Hepatocyte (in vitro differentiated cells): ENCODE results near the gene EYA4. TPM values are rescaled to one million over a fixed set of nuclear protein-coding genes. Genes with fewer than 3 reads are reported as not detected.

Source experiments
- DNase-seq: peaks from one replicate; pipeline ENCODE4 v3.0.0-alpha.2; 2016; ENCODE audit warnings: low spot score
- H2AFZ ChIP-seq: fragments of 200-600 bp; sonication (generic); 2 replicates; pipeline ENCODE4 v1.6.0; 2016; ENCODE audit warnings: antibody characterized with exemption, mild to moderate bottlenecking
- H3K27ac ChIP-seq: fragments of 200-600 bp; sonication (generic); 2 replicates; pipeline ENCODE4 v1.5.1; 2016; ENCODE audit warnings: mild to moderate bottlenecking
- H3K27me3 ChIP-seq: fragments of 200-600 bp; sonication (generic); 2 replicates; pipeline ENCODE4 v1.6.1; 2016
- H3K36me3 ChIP-seq: fragments of 200-600 bp; sonication (generic); replicated peaks from 2 replicates; pipeline ENCODE4 v1.5.1; 2016; ENCODE audit warnings: low read depth; ENCODE audit not compliant: insufficient read depth
- H3K4me1 ChIP-seq: fragments of 200-600 bp; sonication (generic); 2 replicates; pipeline ENCODE4 v1.5.1; 2016; ENCODE audit warnings: mild to moderate bottlenecking, moderate library complexity; ENCODE audit not compliant: insufficient read depth
- H3K4me2 ChIP-seq: fragments of 200-600 bp; sonication (generic); 2 replicates; pipeline ENCODE4 v1.6.0; 2016
- H3K4me3 ChIP-seq: fragments of 200-600 bp; sonication (generic); 2 replicates; pipeline ENCODE4 v1.5.1; 2016; ENCODE audit warnings: mild to moderate bottlenecking
- H3K79me2 ChIP-seq: fragments of 200-600 bp; sonication (generic); 2 replicates; pipeline ENCODE4 v1.6.0; 2017; ENCODE audit warnings: mild to moderate bottlenecking
- H3K9me2 ChIP-seq: fragments of 200-600 bp; sonication (generic); replicated peaks from 2 replicates; pipeline ENCODE4 v1.6.0; 2017; ENCODE audit warnings: mild to moderate bottlenecking; ENCODE audit not compliant: insufficient read depth
- H3K9me3 ChIP-seq: fragments of 200-600 bp; sonication (generic); 2 replicates; pipeline ENCODE4 v1.5.1; 2016; ENCODE audit warnings: low read depth, mild to moderate bottlenecking
- H4K20me1 ChIP-seq: fragments of 200-600 bp; sonication (generic); 2 replicates; pipeline ENCODE4 v1.6.0; 2016; ENCODE audit warnings: mild to moderate bottlenecking; ENCODE audit not compliant: insufficient read depth, poor library complexity, severe bottlenecking
- EZH2 ChIP-seq: fragments of 200-600 bp; sonication (generic); IDR thresholded peaks from 2 replicates; pipeline ENCODE4 v1.6.1; 2016; ENCODE audit warnings: antibody characterized with exemption, mild to moderate bottlenecking, borderline replicate concordance
- EZH2phosphoT487 ChIP-seq: fragments of 200-600 bp; sonication (generic); IDR thresholded peaks from one replicate; pipeline ENCODE4 v1.6.1; 2018; ENCODE audit warnings: antibody characterized with exemption, mild to moderate bottlenecking, low read depth, moderate library complexity; ENCODE audit not compliant: unreplicated experiment, severe bottlenecking
- WGBS: methylation state at CpG from one replicate; pipeline ENCODE4 v1.1.6; 2016; ENCODE audit warnings: low lambda C conversion rate; ENCODE audit errors: missing lambda C conversion rate; 5-methylcytosine and 5-hydroxymethylcytosine counted together
- polyA plus RNA-seq: library from polyadenylated mRNA; unstranded; fragments of >200 nt; fragmentation: Nextera tagmentation; extraction: Ambion mirVana; gene quantifications from 2 replicates; pipeline ENCODE4 v1.2.1, GENCODE V29; 2016
- total RNA-seq: library from RNA; depleted of rRNA; stranded (reverse); fragments of >200 nt; gene quantifications from 2 replicates; pipeline ENCODE4 v1.2.3, GENCODE V29; 2014
- TF ChIP-seq, protein P1 (sequence below): fragments of 200-600 bp; sonication (generic); IDR thresholded peaks from 2 replicates; pipeline ENCODE4 v1.5.1; 2016; ENCODE audit warnings: antibody characterized with exemption, mild to moderate bottlenecking; ENCODE audit not compliant: poor library complexity

EYA4 gene
- total and polyA plus RNA-seq, 2 experiments from 2014 or later = 0.33 to 1.8 TPM

DNA sequence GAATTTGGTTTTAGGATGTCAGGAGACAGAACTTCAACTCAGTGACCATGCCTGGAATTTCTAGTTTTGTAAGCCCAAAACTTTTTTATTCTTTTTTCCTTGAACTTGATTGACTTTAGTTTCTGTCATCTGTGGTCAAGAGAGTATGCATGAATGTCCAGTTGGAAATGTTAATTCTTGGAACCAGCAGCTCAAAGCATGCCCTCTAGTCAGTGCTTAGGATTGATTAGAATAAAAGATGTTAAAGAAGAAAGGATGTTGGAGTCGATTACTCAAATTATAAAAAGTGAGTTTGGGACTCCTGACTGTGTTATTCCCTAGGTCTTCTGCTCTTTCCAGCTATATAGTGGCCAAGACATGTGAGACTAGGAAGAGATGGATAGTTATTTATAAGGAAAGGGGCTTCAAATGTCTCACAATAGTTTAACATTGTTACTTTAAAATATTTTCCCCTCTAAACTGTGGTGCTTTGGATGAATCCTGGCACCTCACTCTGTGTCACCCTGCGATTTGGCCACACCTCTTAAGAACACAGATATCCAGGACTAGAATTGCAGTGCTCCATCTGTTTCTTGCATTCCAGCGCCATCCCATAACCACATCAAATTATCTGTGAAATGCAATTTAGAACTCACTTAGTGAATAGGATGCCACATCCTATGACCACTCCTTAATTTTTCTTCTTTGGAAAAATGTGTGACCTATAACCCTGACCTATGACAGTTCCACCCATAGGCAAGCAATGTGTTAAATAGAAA lies 298.5 kb downstream of the EYA4 start:
- Histone ChIP-seq H3K36me3 (no peaks in the 10 kb centered on the region), H3K4me1 (no peaks in the 10 kb centered on the region), H3K4me3 (no peak overlapping the region), H3K9me2 (no peaks in the 10 kb centered on the region), H3K27me3 (no peaks in the 10 kb centered on the region), H2AFZ (no peak overlapping the region), H3K79me2 (no peaks in the 10 kb centered on the region), H3K4me2 (no peak overlapping the region), H3K27ac (no peak overlapping the region), H4K20me1 (no peaks in the 10 kb centered on the region), H3K9me3 (no peaks in the 10 kb centered on the region)
- no peak for DNase-seq
- TF ChIP-seq, protein P1, sequence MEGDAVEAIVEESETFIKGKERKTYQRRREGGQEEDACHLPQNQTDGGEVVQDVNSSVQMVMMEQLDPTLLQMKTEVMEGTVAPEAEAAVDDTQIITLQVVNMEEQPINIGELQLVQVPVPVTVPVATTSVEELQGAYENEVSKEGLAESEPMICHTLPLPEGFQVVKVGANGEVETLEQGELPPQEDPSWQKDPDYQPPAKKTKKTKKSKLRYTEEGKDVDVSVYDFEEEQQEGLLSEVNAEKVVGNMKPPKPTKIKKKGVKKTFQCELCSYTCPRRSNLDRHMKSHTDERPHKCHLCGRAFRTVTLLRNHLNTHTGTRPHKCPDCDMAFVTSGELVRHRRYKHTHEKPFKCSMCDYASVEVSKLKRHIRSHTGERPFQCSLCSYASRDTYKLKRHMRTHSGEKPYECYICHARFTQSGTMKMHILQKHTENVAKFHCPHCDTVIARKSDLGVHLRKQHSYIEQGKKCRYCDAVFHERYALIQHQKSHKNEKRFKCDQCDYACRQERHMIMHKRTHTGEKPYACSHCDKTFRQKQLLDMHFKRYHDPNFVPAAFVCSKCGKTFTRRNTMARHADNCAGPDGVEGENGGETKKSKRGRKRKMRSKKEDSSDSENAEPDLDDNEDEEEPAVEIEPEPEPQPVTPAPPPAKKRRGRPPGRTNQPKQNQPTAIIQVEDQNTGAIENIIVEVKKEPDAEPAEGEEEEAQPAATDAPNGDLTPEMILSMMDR = no peak
- TF ChIP-seq EZH2 = no peak
- no peak for TF ChIP-seq EZH2phosphoT487
- 83% methylated on average over 3 of the region's 3 CpGs for WGBS

DNA sequence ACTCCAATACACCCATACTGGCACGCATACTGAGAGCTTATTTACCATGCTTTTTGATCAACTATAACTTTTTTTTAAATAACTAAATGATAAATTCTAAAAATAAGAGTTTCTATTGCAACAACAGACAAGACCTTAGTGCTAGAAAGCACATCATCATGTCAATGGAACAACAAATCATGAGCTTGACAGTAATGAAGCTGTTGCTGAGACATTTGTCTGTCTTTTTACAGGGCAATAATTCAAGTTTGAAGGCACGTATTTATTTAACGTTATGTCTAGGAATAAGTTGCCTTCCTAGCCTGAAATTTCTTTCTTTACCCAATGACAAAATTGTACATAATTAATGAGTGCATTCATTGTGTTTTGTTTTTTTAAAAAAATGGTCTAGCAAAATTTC lies 299.2 kb downstream of the EYA4 start:
- Histone ChIP-seq H4K20me1 (no peaks in the 10 kb centered on the region), H3K27ac (no peak overlapping the region), H3K27me3 (no peaks in the 10 kb centered on the region), H2AFZ (no peak overlapping the region), H3K9me2 (no peaks in the 10 kb centered on the region), H3K4me2 (no peak overlapping the region), H3K79me2 (no peaks in the 10 kb centered on the region), H3K9me3 (no peaks in the 10 kb centered on the region), H3K4me1 (no peaks in the 10 kb centered on the region), H3K36me3 (no peaks in the 10 kb centered on the region), H3K4me3 (no peak overlapping the region)
- DNase-seq = no peak
- 73% methylated on average over 3 of the region's 3 CpGs for WGBS
- TF ChIP-seq EZH2 = no peak
- TF ChIP-seq, protein P1 = no peak
- no peak for TF ChIP-seq EZH2phosphoT487

DNA sequence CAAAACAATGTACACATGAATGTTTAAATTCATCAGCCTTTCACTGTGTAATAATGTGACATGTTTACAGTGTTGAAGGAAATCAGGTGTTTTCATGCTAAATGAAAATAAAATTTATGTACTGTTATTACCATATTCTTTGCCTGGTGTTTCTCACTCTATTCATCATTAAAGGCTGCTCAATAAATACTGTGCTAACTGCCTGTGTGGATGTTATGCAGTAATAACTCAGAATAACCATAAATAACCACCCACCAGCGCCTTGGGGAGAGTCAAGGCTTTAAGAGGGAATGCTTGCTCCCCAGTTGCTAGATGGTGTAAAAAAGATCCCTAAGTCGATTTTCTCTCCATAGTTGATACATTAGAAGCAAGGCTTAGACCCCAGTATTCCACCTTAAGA lies 299.9 kb downstream of the EYA4 start:
- 81% methylated on average over 2 of the region's 2 CpGs for WGBS
- TF ChIP-seq, protein P1 = no peak
- TF ChIP-seq EZH2phosphoT487 = no peak
- no peak for TF ChIP-seq EZH2
- Histone ChIP-seq H3K4me3 (no peak overlapping the region), H3K27ac (no peak overlapping the region), H3K36me3 (no peaks in the 10 kb centered on the region), H3K4me2 (no peak overlapping the region), H3K27me3 (no peaks in the 10 kb centered on the region), H3K9me3 (no peaks in the 10 kb centered on the region), H4K20me1 (no peaks in the 10 kb centered on the region), H2AFZ (no peak overlapping the region), H3K79me2 (no peaks in the 10 kb centered on the region), H3K4me1 (no peaks in the 10 kb centered on the region), H3K9me2 (no peaks in the 10 kb centered on the region)
- no peak for DNase-seq
